ENCODE data around the gene CHPF. TPM values are rescaled to one million over a fixed set of nuclear protein-coding genes. Genes with fewer than 3 reads are reported as not detected.
A peak's percentile ranks its signal among the peaks of the same experiment; 100 is the strongest.

The CHPF gene
- total RNA-seq, 1 donor from 2014 or later: 151 TPM

DNA sequence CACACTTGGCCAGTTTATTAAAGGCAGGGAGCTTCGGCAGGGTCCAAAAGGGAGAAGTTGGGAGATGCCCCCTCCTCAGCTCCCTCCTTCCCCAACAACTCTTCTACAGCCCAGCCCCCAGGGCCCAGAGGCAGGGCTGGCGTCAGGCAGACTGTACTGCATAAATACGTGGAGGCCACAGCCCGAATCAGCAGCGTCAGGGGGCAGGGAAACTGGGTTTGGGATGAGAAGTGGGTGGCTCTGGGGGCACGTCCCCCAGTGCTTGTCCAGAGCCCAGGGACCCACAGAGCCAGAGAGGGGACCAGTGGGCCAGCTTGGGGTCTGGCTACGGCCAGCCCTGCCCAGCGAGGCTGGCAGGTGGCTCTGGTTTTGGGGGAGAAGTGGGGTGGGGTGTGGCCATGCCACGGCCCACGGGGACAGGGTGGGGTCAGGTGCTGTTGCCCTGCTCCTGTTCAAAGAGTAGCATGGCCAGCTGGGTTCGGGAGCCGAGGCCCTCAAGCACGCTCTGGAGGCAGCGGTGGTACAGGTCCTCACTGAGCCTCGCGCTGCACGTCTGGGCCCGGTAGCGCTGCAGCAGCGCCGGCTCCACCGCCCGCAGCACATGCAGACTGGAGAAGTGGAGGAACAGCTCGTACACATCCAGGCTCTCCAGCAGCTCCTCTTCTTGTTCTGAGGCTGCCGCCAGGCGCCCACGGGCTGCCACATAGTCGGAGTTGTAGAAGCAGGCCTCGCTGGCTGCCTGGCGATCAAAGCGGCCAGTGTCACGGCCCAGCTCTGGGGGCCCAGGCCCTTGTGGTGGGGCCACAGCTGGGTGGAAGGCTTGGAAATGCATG is 4.4 kb downstream of the CHPF start:
- no peak for FAIRE-seq
- Mint-ChIP-seq H3K9me3 (ENCODE audit: unreplicated experiment) (no peaks in the 10 kb centered on the region), H3K27me3 (ENCODE audit: low read depth, unreplicated experiment) (peaks cover 2% of the 10 kb centered on the region), H3K4me1 (ENCODE audit: low read depth, unreplicated experiment) (peaks cover 7% of the 10 kb centered on the region), H3K27ac (ENCODE audit: unreplicated experiment) (no peak overlapping the region), H3K36me3 (ENCODE audit: low read depth, unreplicated experiment) (peaks cover 7% of the 10 kb centered on the region), H3K4me3 (ENCODE audit: unreplicated experiment) (peak overlapping the region; percentile 40)
- Histone ChIP-seq H3K9me3 (ENCODE audit: insufficient read depth, low read depth, low read length) (no peaks in the 10 kb centered on the region), H3K4me3 (ENCODE audit: insufficient read depth, low read depth, low read length) (no peak overlapping the region), H3K4me1 (ENCODE audit: insufficient read depth, low read length) (peaks cover 32% of the 10 kb centered on the region), H4K20me1 (ENCODE audit: insufficient read depth, low read length) (peaks cover 56% of the 10 kb centered on the region), H3K27me3 (ENCODE audit: insufficient read depth, low read length) (no peaks in the 10 kb centered on the region), H3K4me2 (ENCODE audit: low read length) (peak overlapping the region; percentile 54), H3K79me2 (ENCODE audit: insufficient read depth, low read length) (peaks cover 35% of the 10 kb centered on the region), H3K9ac (ENCODE audit: low read length) (peak overlapping the region; percentile 37), H3K27ac (ENCODE audit: low read depth, low read length) (no peak overlapping the region), H3K36me3 (ENCODE audit: insufficient read depth, low read length) (peaks cover 13% of the 10 kb centered on the region), H2AFZ (ENCODE audit: low read depth, low read length) (no peak overlapping the region)
- no peak for DNase-seq (ENCODE audit: low read depth)
- TF ChIP-seq, protein P1, sequence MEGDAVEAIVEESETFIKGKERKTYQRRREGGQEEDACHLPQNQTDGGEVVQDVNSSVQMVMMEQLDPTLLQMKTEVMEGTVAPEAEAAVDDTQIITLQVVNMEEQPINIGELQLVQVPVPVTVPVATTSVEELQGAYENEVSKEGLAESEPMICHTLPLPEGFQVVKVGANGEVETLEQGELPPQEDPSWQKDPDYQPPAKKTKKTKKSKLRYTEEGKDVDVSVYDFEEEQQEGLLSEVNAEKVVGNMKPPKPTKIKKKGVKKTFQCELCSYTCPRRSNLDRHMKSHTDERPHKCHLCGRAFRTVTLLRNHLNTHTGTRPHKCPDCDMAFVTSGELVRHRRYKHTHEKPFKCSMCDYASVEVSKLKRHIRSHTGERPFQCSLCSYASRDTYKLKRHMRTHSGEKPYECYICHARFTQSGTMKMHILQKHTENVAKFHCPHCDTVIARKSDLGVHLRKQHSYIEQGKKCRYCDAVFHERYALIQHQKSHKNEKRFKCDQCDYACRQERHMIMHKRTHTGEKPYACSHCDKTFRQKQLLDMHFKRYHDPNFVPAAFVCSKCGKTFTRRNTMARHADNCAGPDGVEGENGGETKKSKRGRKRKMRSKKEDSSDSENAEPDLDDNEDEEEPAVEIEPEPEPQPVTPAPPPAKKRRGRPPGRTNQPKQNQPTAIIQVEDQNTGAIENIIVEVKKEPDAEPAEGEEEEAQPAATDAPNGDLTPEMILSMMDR (IDR thresholded peaks at IDR 0.05; ENCODE audit: insufficient read depth, low read depth, low read length): no peak
- TF ChIP-seq EZH2 (IDR thresholded peaks at IDR 0.05; ENCODE audit: insufficient read depth, low read length): no peak

DNA sequence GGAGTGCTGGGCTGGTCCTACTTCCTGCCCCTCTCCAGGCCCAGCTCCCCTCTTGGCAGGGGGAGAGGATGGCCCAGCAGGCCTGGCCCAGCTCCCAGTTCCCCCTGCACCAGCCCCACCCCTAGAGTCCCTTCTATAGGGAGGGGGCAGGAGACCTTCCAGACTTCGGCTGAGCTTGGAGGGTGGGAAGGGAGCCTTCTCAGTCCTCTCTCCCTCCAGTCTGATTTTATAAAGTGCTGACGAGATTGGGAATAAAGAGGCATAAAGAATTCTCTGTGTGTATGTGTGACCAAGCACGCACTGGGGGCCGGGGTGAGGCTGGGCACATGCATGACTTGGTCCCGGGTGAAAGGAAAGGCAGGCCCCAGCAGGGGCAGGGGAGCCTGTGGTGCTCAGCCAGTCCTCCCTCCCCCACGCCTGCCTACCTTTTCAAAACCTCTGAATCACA is 5.1 kb downstream of the CHPF start:
- Mint-ChIP-seq H3K9me3 (ENCODE audit: unreplicated experiment) (no peaks in the 10 kb centered on the region), H3K36me3 (ENCODE audit: low read depth, unreplicated experiment) (peaks cover 8% of the 10 kb centered on the region), H3K27ac (ENCODE audit: unreplicated experiment) (no peak overlapping the region), H3K27me3 (ENCODE audit: low read depth, unreplicated experiment) (peaks cover 3% of the 10 kb centered on the region), H3K4me1 (ENCODE audit: low read depth, unreplicated experiment) (peaks cover 7% of the 10 kb centered on the region), H3K4me3 (ENCODE audit: unreplicated experiment) (no peak overlapping the region)
- Histone ChIP-seq H3K79me2 (ENCODE audit: insufficient read depth, low read length) (peaks cover 35% of the 10 kb centered on the region), H3K27me3 (ENCODE audit: insufficient read depth, low read length) (no peaks in the 10 kb centered on the region), H3K4me2 (ENCODE audit: low read length) (peak overlapping the region; percentile 54), H3K9me3 (ENCODE audit: insufficient read depth, low read depth, low read length) (no peaks in the 10 kb centered on the region), H3K27ac (ENCODE audit: low read depth, low read length) (no peak overlapping the region), H2AFZ (ENCODE audit: low read depth, low read length) (no peak overlapping the region), H3K4me1 (ENCODE audit: insufficient read depth, low read length) (peaks cover 30% of the 10 kb centered on the region), H4K20me1 (ENCODE audit: insufficient read depth, low read length) (peaks cover 56% of the 10 kb centered on the region), H3K9ac (ENCODE audit: low read length) (peak overlapping the region; percentile 30), H3K36me3 (ENCODE audit: insufficient read depth, low read length) (peaks cover 13% of the 10 kb centered on the region), H3K4me3 (ENCODE audit: insufficient read depth, low read depth, low read length) (no peak overlapping the region)
- no peak for DNase-seq (ENCODE audit: low read depth)
- no peak for FAIRE-seq
- TF ChIP-seq, protein P1 (IDR thresholded peaks at IDR 0.05; ENCODE audit: insufficient read depth, low read depth, low read length): no peak
- TF ChIP-seq EZH2 (IDR thresholded peaks at IDR 0.05; ENCODE audit: insufficient read depth, low read length): no peak

Data from astrocyte (in vitro differentiated cells and primary cell).